ENCODE results near the gene PPP2CA.
"Not testable (repeated sequence)": the region's sequence is repeated elsewhere in the genome, so short reads cannot be mapped to it uniquely, and the experiment has no call there.

The PPP2CA gene

DNA sequence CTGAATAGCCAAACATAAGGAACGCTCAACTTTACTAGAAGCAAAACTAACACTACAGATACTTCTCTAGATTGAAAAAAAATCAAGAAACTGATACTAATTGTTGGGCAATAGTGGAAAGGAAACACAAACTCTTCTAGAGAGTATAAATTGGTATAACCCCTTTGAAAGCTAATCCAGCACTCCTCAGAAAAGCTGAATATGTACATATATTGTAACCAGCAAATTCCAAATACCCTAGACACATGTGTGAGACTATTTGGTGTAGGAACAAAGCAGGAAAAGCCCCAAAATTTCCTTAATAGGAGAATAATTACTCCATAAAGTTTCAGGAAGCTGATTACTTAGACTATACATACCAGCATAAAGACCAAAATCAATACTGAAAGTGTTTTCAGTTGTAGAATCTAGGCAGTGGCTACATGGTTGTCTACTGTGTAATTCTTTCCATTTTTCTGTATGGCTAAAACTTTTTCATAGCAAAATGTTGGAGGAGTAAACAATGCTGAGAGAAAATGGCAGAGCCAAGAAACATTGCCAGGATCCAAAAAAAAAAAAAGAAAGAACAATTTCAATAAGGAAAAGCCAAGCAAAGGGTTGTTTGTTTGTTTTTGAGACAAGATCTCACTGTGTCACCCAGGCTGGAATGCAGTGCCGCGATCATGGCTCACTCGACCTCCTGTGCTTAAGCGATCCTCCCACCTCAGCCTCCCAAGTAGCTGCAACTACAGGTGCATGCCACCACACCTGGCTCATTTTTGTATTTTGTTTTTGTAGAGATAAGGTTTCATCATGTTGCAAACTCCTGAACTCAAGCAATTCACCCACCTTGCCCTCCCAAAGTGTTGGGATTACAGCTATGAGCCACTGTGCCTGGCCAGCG, 64.1 kb downstream of the PPP2CA start:
- TF ChIP-seq, protein P1, sequence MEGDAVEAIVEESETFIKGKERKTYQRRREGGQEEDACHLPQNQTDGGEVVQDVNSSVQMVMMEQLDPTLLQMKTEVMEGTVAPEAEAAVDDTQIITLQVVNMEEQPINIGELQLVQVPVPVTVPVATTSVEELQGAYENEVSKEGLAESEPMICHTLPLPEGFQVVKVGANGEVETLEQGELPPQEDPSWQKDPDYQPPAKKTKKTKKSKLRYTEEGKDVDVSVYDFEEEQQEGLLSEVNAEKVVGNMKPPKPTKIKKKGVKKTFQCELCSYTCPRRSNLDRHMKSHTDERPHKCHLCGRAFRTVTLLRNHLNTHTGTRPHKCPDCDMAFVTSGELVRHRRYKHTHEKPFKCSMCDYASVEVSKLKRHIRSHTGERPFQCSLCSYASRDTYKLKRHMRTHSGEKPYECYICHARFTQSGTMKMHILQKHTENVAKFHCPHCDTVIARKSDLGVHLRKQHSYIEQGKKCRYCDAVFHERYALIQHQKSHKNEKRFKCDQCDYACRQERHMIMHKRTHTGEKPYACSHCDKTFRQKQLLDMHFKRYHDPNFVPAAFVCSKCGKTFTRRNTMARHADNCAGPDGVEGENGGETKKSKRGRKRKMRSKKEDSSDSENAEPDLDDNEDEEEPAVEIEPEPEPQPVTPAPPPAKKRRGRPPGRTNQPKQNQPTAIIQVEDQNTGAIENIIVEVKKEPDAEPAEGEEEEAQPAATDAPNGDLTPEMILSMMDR (IDR thresholded peaks at IDR 0.05; ENCODE audit: extremely low read depth, missing control alignments) = no peak
- no peak for DNase-seq (ENCODE audit: low spot score)

DNA sequence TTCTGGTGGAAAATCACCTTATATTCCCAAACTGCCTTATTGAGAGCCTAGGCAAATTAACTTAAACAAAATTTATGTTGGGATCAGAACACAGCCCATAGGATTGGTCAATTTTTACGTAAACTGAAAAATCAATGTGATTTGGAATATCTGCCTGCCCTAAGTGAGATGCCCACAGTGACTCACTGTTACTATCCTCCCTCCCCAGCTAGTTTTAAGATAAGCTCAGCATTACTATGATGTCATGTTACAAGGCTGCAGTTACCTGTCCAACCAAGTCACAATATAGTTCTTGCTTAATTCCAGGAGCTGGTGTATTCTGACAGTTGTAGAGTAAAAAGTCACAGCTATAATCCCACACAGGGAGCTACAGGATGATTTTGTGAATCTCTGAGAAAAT, 72.2 kb downstream of the PPP2CA start:
- no peak for DNase-seq (ENCODE audit: low spot score)
- TF ChIP-seq, protein P1 (IDR thresholded peaks at IDR 0.05; ENCODE audit: extremely low read depth, missing control alignments) = no peak

DNA sequence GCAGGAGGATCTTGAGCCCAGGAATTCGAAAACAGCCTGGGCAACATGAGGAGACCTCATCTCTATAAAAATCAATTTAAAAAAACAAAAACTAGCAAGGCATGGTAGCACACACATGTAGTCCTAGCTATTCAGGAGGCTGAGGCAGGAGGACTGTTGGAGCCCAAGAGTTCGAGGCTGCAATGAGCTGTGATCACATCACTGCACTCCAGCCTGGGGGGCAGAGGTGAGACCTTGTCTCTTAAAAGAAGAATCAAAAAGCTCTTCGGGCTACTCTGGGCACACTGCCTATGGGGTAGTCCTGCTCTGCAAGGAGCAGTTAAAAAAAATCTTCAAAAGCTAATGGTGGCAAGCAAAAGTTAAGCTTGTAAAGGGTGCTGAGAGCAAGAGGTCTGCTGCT, 72.6 kb downstream of the PPP2CA start:
- TF ChIP-seq, protein P1 (IDR thresholded peaks at IDR 0.05; ENCODE audit: extremely low read depth, missing control alignments) = no peak
- DNase-seq (ENCODE audit: low spot score) = no peak

DNA sequence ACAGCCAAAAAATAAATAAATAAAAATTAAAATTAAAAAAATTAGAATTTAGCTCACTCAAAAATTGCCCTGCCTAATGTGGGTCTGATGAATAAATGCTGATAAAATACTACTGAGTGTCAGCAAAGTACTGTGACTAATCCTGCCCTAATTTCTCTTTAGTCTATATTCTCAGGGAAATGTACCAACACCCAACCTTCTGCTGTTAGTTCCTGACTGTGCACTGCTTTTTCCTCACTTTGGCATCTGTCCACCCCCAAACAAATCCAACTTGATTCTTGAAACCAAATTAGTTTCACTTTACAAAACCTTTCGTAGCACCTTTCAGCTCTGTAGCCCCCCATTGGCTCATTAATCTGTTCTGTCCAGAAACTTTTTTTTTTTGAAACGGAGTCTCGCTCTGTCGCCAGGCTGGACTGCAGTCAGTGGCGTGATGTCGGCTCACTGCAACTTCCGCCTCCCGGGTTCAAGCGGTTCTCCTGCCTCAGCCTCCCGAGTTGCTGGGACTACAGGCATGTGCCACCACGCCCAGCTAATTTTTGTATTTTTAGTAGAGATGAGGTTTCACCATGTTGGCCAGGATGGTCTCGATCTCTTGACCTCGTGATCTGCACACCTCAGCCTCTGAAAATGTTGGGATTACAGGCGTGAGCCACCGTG, 73.6 kb downstream of the PPP2CA start:
- DNase-seq (ENCODE audit: low spot score) = not testable (repeated sequence)

DNA sequence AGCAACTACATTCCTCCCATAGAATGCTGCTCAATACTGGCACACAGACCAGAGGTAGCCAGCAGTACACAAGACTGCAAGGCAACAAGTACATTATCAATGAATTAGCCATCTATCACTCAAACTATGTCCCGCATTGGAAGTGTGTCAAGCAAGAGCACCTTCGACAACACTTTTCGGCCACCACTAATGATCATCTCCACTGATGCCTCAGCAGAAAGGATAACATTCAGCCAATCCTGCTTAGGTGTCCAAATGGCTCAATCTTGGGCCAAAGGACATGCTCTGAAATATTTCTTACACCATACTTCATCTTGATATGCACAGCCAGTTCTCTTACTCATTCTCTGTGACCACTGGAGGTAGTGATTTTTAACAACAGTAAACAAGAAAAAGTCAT, 74.2 kb downstream of the PPP2CA start:
- TF ChIP-seq, protein P1 (IDR thresholded peaks at IDR 0.05; ENCODE audit: extremely low read depth, missing control alignments) = no peak
- no peak for DNase-seq (ENCODE audit: low spot score)

DNA sequence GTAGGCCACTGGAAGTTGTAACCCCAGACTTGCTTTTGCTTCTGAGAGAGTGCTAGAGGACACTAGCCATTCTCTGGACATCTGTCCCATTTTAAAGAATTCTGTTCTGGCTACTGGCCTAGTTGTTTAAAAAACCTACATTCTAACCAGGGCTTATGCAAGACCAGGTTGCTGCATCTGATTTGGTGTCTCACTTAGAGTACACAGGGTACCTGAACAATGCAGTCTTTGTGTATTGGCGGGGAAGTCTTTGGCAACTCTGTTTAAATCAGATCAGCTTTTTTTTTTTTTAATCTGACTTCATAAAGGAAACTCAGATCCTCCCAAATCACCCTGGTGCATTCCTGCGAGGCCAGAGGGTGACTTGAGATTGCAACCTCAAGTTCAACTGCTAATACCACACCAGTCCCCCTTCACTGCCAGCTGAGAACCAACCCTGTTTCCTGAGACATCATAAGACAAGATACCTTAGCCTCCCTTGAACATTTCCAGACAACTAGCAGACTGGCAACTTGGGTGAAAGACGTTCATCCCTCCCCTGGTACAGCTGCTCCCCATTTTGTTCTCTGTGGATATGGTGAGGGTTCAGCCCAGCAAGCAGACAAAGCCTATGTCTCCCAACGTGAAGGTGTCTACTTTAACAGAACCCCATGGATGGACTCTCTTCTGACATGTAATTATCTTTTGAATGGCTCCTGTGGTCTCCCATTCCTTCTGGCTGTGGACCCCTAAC, 76.1 kb downstream of the PPP2CA start:
- no peak for DNase-seq (ENCODE audit: low spot score)
- TF ChIP-seq, protein P1 (IDR thresholded peaks at IDR 0.05; ENCODE audit: extremely low read depth, missing control alignments) = no peak

DNA sequence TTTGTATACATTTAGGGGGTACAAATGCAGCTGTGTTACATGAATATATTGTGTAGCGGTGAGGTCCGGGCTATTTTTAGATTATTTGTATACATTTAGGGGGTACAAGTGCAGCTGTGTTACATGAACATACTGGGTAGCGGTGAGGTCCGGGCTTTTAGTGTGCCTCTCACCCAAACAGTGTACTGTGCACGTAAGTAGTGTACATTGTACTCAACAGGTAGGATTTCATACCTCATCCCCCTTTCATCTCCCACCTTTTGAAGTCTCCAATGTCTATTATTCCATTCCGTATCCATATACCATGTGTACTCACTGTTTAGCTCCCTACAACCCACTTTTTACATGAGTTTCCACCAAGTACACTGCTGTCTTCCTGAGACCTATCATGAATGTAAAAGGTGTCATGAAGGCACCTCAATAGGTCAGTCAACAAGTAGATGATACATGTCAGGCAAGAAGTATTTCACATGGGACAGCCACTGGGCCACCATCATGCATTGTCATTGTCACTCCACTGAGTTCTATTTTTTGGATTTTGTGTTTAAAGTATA, 76.8 kb downstream of the PPP2CA start:
- TF ChIP-seq, protein P1 (IDR thresholded peaks at IDR 0.05; ENCODE audit: extremely low read depth, missing control alignments) = no peak
- DNase-seq (ENCODE audit: low spot score) = no peak
